Adrenal gland (tissue), 5 donors: ENCODE measurements around the gene IRF9.
"Not testable (repeated sequence)": the region's sequence is repeated elsewhere in the genome, so short reads cannot be mapped to it uniquely, and the experiment has no call there.

ENCODE experiments used
- CTCF ChIP-seq, 6 experiments: fragments of 450-650 bp in 4 of 6; fragments of 200-600 bp in 2 of 6; sonication (generic) in 1 of 6; IDR thresholded peaks; 1 replicate in 5 of 6; 2 replicates in 1 of 6; pipeline versions ENCODE4 v1.5.1 to v1.8.0; 2016 to 2021; ENCODE audit warnings: antibody characterized with exemption in 6 of 6, mild to moderate bottlenecking in 2 of 6, moderate library complexity in 1 of 6
- POLR2A ChIP-seq, 2 donors: fragments of 450-650 bp; IDR thresholded peaks; one replicate each; pipeline ENCODE4 v1.6.1; 2017; ENCODE audit warnings: antibody characterized with exemption in 2 of 2, mild to moderate bottlenecking in 2 of 2, moderate library complexity in 1 of 2
- donor health status: DM: no; HTN: no; CAD: no.

GRCh38 chr14:24202538-24202937 is 41.5 kb downstream of the IRF9 start:
- not testable (repeated sequence) for TF ChIP-seq CTCF, POLR2A (IDR thresholded peaks at IDR 0.05)
